HL-60 (cell line): ENCODE measurements around the gene APBA2.

Source experiments
- GABPA ChIP-seq: IDR thresholded peaks from 2 replicates; pipeline ENCODE4 v1.6.1; 2012; ENCODE audit warnings: low read depth
- TF ChIP-seq, protein P1 (sequence below): IDR thresholded peaks from one replicate; pipeline ENCODE4 v1.5.1; 2011; ENCODE audit warnings: low read length, control low read depth, inconsistent platforms; ENCODE audit not compliant: insufficient read depth

DNA sequence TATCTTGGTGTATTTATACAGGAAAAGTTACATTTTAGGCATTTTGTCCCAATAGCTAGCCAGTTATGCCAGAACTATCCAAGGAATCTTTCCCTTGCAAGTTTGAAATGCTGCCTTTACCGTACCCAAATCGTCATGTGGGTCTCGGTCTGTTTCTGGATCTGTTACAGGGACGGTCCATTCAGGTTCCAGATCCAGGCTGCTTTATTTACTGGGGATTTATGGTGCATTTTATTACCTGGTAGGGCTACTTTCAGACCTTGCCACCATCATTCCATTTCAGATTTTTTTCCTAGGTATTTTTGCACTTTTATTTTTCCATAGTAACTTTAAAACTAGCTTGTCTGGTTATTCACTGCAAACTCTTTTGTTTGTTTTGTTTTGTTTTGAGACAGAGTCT, 197.4 kb downstream of the APBA2 start:
- TF ChIP-seq, protein P1, sequence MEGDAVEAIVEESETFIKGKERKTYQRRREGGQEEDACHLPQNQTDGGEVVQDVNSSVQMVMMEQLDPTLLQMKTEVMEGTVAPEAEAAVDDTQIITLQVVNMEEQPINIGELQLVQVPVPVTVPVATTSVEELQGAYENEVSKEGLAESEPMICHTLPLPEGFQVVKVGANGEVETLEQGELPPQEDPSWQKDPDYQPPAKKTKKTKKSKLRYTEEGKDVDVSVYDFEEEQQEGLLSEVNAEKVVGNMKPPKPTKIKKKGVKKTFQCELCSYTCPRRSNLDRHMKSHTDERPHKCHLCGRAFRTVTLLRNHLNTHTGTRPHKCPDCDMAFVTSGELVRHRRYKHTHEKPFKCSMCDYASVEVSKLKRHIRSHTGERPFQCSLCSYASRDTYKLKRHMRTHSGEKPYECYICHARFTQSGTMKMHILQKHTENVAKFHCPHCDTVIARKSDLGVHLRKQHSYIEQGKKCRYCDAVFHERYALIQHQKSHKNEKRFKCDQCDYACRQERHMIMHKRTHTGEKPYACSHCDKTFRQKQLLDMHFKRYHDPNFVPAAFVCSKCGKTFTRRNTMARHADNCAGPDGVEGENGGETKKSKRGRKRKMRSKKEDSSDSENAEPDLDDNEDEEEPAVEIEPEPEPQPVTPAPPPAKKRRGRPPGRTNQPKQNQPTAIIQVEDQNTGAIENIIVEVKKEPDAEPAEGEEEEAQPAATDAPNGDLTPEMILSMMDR = no peak
- TF ChIP-seq GABPA = no peak
